Adrenal gland (tissue), 5 donors: Measurements from ENCODE around the gene GPC6.

Experiments used
- CTCF ChIP-seq, 6 experiments: fragments of 450-650 bp in 4 of 6; fragments of 200-600 bp in 2 of 6; sonication (generic) in 1 of 6; IDR thresholded peaks; 1 replicate in 5 of 6; 2 replicates in 1 of 6; pipeline versions ENCODE4 v1.5.1 to v1.8.0; 2016 to 2021; ENCODE audit warnings: antibody characterized with exemption in 6 of 6, mild to moderate bottlenecking in 2 of 6, moderate library complexity in 1 of 6
- POLR2A ChIP-seq, 2 donors: fragments of 450-650 bp; IDR thresholded peaks; one replicate each; pipeline ENCODE4 v1.6.1; 2017; ENCODE audit warnings: antibody characterized with exemption in 2 of 2, mild to moderate bottlenecking in 2 of 2, moderate library complexity in 1 of 2
- donor health status: DM: no; HTN: no; CAD: no.

- TF ChIP-seq CTCF (IDR thresholded peaks at IDR 0.05) (no peak), POLR2A (IDR thresholded peaks at IDR 0.05) (no peak)
Observed at GRCh38 chr13:93416736-93417355, 190.2 kb downstream of the GPC6 start.
